Activated CD4-positive, alpha-beta T cell treated with anti-CD3 and anti-CD28 coated beads, Interleukin-2, amount 50 U/mL, for 48 hours (primary cell): ENCODE data around the gene ZNF302.
"Not testable (repeated sequence)": the region's sequence is repeated elsewhere in the genome, so short reads cannot be mapped to it uniquely, and the experiment has no call there.

ENCODE experiments used
- DNase-seq, 2 experiments: peaks; one replicate each; pipeline ENCODE4 v3.0.0-alpha.2; 2020

The ZNF302 gene

DNA sequence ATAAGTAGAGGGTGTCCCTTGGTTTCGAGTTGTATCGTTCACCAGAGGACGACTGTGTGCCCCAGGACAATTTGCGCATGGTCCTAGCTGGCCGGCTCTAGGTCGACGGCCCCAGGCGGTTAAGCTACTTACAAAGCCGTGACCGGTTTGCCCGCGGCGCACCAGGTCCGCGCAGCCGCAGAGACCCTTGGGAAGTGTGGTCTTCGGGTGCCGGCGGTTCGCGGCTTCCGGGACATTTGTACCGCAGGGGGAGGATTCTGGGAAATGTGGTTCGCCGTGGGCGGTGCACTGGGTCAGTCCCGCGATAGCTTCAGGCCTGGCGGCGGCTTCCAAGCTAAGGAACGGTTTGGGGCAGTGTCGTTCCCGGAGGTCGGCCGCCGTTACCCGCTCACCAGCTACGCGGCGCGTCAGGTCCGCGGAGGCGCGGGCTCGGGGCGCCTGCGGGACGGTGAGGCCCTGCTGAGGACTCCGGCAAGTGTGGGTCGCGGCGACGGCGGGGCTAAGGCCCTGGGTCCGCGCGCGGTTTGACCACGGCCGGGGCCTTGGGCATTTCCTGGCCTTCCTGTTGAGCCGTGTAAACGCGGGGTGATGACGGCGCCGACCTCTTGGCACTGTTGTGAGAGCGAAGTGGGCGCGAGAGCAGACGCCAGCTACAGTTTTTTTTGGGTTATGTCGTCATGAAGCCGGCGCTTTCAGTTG lies at the start of gene ZNF302:
Gene ZNF302, plus strand, starts transcription at position 293 of the 699 bp plus-strand sequence. CDS start 1,127 bp downstream, outside the sequence.
- peak; percentile 96 to 97 for DNase-seq

DNA sequence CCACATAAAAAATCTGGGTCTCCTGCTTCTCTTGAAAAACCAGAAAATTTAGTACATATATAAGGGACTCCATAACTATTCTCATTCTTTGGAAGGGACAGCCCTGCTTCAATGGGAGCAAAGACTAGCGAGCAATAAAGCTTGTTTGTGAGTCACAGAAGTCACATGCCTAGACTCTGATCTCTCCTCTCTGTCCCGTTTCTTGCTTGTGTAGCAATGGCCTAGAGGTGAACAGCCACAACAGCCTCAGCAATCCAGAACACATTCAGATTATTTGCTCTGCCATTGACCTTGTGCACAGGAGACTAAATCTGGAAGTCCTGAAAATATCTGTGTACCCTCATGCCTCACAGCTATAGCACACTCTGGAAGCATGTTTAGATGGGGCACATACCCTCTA lies 43.7 kb upstream of the ZNF302 start:
- DNase-seq = no peak

DNA sequence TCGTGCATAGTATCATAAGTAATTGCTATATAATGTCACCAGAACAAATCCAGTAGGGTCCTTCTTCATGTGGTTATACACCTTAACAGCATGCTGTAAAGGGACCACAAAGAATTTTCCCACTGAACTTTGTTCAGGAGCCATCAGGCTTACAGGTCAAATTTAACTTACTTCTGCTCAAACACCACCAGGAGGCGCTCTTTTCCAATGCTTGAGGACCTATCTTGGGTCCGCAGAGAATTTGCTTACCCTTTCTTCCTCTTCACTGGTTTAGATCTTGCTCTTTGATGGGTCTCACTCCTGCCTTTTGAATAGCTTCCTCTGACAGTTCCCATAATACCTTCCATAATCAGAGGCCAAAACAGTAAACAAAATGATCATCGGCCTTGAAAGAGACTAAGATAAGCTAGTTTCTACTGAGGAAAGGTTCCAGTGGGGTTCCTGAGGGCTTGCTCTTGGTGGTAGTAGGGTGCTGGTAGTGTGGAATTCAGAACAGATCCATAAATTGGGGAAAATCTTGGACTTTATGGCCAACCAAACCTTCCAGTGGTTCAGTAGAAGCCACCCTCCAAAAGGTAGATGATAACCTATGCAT lies 37.9 kb upstream of the ZNF302 start:
- DNase-seq = peak; percentile 29 to 49

DNA sequence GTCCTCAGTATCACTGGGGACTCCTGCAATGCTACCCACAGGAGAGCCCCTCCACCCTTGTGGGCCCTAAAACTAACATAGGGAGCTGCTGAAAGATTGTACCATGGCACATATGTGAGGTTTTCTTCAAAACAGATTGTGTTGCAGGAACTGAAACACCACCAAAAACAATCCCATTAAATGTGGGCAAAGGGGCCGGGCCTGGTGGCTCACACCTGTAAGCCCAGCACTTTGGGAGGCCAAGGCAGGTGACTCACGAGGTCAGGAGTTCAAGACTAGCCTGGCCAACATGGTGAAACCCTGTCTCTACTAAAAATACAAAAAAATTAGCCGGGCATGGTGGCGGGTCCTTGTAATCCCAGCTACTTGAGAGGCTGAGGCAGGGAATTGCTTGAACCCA lies 35.2 kb upstream of the ZNF302 start:
- no peak for DNase-seq

DNA sequence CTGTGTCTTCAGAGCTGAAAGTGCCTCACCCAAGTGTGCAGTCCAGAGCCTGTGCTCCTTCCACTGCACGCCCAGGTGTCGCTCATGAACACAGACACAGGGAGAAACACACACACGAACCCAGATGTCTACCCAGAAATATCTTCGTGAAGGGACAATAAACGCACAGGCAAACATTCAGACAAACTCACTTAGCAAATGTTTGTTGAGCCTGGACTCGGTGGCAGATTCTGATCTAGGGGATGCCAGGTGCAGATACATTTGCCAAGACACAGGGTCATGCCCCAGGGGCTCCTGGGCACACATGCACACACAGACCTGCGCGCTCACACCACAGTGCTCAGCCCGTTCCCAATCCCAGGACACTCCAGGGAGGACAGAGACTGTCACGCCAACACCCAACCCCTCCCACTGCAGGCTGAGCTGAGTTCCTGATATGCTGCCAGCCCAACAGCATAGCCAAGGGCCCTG lies 32.5 kb upstream of the ZNF302 start:
- DNase-seq = no peak

DNA sequence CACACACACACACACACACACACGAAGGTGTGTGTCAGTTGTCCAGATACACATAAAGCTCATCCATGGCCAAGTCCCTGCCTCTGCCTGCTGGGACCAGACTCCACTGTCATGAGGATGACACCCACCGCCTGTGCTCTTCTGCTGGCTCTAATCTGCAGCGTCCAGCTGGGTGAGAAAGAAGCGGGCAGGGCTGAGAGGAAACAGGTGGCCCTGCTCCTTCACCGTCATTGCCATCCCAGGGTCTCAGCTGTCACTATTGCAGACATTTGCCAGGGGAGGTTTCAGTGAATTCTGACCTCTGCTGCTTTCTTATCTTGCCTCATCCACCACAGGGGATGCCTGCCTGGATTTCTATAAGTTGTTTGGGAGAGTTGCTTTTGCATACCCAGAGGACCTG lies 31.9 kb upstream of the ZNF302 start:
- DNase-seq = no peak

DNA sequence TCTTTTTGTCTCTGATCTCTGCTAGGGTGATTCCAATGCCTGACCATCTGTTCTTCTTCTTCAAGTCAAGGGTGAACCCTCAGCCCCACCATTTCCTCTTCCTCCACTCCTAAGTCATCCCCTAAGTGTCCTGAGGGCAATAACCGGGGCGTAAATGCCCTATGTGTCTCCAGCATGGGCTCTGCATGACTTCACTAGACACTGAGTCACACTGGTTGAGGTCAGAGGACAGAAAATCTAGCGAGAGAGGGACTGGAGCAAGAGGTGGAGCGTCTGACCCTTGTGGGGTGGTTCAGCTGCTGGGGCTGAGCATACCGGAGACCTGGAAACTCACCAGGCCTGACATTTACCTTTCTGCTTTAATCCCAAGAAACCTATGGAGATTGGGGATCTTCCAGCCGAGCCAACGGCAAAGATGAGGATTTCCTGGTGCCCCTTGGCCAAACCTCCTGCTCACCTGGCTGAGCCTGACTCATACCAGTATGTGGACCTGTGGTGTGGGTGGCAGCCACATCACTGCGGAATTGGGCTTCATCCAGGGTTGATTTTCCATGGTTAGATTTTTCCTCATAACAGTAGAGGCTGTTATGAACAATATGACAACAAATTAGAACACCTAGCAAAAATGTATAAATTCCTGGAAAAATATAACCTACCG lies 27.5 kb upstream of the ZNF302 start:
- DNase-seq = no peak

DNA sequence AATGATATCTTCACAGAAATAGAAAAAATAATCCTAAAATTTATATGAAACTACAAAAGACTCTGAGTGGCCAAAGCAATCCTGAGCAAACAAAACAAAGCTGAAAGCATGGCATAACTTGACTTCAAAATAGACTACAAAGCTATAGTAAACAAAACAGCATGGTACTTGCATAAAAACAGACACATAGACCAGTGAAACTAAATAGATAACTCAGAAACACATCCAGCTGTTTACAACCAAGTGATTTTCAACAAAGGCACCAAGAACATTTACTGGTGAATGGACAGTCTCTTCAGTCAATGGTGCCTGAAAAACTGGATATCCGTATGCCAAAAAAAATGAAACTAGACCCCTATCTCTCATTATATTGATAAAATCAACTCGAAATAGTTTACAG lies 25.7 kb upstream of the ZNF302 start:
- DNase-seq = no peak

DNA sequence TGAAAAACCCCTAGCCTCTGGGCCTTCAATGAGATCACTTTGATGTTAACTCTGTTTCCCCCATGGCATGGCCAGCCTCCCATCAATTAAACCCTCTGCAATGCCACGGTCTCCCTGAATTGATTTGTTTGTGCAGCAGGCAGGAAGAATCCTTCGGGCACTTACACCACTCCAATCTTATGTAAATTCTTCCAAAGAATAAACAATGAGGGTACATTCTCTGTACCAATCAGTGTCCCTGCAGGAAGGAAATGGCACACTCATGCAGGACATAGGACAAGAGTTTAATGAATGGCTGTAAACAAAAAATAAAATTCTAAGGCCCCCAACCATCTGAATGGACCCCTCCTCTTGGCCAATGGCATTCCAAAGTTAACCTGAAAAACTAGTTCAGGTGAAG lies 22.7 kb upstream of the ZNF302 start:
- no peak for DNase-seq

DNA sequence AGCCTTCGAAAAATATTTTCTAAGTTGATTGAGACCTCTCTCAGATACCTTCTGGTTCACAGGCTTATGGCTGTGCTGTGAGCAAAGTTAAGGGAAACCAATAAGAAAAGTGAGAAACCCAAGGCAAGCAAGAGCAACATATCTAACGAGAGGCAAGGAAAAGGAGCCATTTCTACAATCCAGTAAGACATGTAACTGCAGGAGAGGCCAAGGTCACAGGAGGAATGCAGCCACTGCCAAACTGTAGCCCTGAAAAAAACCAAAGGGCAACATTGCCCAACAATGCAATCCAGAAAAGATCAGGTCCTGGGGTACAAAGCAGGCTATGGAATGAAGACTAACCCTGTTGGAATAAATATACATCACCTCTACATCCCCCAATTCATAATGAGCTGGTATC lies 21.8 kb upstream of the ZNF302 start:
- no peak for DNase-seq

DNA sequence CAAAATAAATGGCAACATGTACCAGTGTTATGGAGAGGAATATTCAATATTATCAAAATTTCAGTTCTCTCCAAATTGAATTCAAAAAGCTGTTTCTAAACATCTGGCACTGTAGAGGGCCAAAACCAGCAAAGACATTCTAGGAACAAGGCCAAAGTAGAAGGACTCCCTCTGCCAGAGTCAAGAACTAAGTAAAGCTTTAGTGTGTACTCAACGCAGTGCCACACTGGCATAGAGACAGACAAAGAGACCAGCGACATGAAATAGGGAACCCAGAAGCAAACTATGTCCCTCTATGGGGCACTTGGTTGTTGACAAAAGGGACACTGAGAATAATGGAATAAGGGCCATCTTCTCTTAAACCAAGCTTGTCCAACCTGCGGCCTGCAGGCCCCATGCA lies 16.1 kb upstream of the ZNF302 start:
- DNase-seq = no peak

DNA sequence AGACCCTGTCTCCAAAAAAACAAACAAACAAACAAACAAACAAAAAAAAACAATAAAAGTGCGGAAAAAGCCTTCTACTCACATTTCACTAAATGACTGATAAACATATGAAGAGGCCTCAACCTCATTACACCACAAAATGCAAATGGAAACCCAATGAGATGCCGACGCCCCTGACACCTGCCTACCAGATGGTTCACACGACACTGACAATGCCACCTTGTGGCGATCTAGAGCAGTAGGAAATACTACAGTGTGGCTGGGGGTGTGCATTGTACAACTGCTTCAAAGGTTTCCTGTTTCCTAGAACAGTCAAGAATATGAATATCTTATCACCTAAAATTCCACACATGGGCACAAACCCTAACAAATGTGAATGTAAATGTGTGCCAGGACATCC lies 14.6 kb upstream of the ZNF302 start:
- peak; percentile 13 to 21 for DNase-seq

DNA sequence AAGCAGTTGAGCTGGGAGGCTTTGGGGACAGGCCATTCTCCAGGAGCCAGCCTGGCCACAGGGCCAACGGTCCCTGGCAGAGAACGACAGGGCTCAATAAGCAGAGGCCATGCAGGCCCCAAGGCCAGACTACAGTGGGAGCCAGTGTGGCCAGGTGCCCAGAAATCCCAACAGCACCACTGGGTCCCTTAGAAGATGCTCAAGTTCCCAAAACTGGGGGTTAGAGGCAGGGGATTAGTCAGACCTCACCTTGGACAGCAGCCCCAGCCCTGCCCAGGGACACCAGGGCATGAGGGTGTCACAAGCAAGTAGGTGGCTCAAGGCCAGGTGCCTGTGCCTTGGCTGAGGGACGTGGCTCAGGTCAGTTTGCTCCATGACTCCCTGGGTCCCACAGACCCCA lies 13.3 kb upstream of the ZNF302 start:
- DNase-seq = no peak

DNA sequence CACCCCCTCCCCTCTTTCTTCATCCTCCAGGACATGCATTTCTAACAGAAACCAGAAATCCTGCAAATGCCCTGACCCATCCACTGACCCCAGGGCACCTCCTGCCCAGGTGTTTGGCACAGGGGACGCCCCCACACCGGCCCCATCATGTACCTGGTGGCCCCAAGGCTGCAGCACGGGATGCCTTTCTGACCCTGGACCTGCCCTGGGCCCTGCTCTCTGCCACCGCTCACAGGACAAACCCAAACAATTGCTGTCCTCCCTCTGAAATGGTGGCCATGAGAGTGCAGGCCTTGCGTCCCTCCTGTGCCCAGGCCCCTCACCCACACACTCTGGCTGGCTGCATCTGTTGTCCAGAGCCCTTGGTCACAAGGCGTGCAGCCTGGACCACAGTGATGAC lies 12.6 kb upstream of the ZNF302 start:
- DNase-seq = no peak

DNA sequence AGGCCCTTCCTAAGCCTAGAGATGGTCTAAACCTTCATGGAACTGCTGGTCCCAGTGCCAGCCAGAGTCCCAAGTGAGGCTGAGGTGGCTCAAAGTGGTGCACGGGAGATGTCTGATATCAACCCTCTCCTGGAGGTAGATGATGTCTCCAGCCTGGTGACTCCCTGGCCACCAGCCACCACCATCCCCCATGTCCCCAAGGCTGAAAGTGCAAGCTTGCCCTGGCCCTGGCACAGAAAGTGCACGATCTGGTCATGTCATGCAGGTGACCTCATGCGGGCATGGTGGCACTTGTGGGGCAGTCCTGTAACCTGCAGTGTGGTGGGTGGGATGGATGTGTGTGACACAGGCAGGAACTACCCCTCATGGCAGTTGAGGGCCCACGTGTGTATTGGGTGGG lies 12.2 kb upstream of the ZNF302 start:
- not testable (repeated sequence) for DNase-seq

DNA sequence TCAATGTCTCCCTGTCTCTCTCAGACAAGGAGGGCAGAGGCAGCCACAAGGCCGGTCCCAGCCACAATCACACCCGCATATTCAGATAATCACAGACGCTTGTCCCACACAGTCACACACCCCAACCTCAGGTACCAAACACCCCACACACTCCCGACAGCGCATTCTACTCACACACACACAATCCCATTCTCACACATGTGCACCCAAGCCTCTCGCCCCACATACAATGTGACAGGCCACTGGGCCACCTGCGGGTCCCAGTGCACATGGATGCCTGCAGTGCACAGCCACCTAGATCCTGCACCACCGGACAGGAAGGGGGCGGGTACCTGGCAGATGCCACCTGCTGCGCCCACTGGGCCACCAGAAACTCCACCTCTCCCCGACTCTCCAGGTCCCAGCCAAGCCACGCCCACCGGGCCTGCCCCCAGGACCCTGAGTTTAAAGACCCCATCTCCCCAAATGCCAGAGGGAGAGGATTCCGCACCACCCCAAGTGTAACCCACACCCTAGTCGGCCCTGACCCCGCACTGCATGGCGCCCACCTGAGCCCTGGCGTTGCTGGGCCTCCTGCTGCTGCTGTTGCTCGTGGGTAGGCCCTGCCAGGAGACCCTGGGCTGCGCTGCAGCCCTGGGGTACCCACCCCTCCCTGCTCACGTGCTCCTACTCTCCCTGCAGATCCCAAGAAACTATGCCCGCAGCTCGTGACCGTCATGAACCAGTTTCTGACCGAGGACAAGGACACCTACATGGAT lies 11.1 kb upstream of the ZNF302 start:
- no peak for DNase-seq

DNA sequence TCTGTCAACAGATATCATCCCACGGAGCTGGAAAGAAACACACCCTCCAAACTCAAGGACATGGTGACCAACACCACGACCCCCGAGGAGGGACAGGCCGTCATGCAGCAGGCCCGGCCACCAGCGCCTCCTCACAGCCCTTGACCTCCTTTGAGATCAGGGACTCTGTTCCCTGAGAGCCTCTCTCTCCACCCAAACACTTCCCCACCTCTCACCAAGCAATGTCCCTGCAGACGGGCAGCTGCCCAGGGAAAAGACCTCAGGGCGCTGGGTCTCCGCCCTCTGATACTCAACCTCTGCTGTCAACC lies 10.6 kb upstream of the ZNF302 start:
- no peak for DNase-seq

DNA sequence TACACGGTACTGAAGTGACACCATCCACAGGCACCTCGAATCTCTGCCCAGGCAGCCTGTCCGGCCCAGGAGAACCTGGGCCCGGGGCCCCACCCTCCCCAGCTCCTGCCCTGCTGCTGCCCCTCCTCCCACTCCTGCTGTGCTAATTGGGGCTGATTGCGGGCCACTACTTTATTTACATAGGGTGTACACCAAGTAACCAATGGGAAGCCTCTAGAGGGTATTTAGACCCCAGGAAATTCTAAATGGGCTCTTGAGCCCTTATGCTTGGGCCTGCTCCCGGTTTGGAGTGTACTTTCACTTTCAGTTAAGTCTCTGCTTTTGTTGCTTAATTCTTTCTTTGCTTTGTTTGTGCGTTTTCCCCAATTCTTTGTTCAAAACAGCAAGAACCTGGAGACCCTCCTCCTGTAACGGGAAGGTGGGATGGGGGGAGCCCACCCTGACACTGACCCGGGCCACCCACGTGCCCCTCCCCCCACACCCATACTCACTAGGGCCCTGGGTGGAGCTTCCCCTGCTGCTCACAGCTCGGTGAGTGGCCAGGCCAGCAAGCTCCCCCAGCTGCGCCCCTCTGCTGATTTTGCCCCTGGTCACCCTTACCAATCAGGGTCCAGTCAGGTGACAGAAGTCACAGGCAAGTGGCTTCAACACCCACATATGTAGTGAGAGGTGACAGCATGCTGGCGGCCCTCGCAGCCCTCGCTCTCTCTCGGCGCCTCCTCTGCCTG lies 10.0 kb upstream of the ZNF302 start:
- DNase-seq = no peak

DNA sequence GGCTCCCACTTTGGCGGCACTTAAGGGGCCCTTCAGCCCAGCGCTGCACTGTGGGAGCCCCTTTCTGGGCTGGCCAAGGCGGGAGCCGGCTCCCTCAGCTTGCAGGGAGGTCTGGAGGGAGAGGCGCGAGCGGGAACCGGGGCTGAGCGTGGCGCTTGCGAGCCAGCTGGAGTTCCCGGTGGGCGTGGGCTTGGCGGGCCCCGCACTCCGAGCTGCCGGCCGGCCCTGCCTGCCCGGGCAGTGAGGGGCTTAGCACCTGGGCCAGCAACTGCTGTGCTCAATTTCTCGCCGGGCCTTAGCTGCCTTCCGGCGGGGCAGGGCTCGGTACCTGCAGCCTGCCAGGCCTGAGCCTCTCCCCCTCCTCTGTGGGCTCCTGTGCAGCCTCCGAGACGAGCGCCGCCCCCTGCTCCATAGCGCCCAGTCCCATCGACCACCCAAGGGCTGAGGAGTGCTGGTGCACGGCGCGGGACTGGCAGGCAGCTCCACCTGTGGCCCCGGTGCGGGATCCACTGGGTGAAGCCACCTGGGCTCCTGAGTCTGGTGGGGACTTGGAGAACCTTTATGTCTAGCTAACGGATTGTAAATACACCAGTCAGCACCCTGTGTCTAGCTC lies 9.3 kb upstream of the ZNF302 start:
- DNase-seq = not testable (repeated sequence)

DNA sequence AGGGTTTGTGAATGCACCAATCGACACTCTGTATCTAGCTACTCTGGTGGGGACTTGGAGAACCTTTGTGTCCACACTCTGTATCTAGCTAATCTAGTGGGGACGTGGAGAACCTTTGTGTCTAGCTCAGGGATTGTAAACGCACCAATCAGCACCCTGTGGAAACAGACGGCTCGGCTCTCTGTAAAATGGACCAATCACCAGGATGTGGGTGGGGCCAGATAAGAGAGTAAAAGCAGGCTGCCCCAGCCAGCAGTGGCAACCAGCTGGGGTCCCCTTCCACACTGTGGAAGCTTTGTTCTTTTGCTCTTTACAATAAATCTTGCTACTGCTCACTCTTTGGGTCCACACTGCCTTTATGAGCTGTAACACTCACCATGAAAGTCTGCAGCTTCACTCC lies 8.8 kb upstream of the ZNF302 start:
- DNase-seq = not testable (repeated sequence)

DNA sequence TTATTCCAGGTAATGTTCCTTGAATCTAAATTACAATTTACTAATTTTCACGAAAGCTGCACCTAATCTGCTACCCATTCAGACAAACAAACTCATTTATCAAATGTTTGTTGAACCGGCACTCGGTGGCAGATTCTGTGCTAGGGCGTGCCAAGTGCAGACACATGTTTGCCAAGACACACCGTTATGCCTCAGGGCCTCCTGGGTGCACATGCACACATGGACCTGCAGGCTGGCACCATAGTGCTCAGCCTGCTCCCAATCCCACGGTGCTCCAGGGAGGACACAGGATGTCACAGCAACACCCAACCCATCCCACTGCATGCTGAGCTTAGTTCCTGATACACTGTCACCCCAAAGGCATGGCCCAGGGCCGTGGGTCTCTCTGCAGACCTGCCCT lies 8.2 kb upstream of the ZNF302 start:
- DNase-seq = no peak

DNA sequence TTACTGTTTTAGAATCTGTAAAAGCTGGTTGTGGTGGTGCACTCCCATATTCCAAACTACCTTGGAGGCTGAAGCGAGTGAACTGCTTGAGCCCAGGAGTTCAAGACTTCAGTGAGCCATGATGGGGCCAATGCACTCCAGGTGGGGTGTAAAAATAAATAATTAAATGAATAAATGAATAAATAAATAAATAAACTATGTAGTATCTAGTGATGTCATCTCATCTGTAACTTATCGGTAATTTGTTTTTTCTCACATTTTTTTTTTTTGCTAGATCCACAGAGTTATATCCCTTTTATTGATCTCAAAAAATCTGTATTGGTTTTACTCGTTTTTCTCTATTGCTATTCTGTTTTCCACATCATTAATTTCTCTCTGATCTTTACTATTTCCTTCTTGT lies 5.5 kb upstream of the ZNF302 start:
- no peak for DNase-seq

DNA sequence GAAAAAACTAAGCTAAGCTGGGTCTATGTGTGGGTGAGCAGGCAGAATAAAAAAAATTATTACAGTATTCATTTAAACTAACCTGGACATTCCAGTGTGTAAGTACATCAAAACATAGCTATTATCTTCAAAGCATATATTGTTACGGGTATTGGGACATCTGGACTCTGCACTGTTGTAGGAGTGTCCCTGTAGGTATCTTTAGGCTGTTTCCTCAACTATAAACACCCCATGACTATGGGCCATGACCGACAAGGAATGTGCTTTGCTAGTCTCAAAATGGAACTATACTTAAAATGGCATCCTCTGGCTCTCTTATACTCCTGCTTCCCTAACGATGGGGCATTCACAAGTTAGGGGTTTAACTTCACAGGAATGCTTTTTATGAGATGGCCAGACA lies 3.9 kb upstream of the ZNF302 start:
- DNase-seq = no peak
